ENCODE results near the gene ADCY9.

DNA sequence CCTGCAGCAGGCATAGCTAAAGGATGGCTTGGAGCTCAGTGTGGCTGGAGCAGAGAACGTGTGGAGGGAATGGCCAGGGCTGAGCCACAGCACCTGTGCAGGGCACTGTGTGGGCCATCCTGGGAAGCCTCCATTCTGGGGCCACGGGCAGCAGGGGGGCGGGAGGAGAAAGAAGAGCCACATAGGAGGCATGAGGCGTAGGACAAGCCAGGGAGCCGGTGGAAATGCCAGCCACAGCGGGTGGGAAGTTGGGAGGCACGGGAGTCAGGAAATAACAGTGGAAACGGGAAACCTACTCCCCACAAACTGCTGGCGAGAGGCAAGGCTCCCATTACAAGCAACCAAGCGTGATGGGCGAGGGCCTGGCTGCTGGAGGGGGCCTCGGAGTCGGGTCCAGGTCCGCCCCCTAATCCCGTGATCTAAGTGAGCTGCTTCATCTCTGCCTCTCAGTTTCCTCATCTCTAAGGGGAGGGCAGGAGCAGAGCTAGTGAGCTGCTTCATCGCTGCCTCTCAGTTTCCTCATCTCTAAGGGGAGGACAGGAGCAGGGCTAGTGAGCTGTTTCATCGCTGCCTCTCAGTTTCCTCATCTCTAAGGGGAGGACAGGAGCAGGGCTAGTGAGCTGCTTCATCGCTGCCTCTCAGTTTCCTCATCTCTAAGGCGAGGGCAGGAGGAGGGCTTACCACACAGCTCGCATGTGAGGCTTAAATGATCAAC is 104.9 kb downstream of the ADCY9 start:
- TF ChIP-seq, protein P1, sequence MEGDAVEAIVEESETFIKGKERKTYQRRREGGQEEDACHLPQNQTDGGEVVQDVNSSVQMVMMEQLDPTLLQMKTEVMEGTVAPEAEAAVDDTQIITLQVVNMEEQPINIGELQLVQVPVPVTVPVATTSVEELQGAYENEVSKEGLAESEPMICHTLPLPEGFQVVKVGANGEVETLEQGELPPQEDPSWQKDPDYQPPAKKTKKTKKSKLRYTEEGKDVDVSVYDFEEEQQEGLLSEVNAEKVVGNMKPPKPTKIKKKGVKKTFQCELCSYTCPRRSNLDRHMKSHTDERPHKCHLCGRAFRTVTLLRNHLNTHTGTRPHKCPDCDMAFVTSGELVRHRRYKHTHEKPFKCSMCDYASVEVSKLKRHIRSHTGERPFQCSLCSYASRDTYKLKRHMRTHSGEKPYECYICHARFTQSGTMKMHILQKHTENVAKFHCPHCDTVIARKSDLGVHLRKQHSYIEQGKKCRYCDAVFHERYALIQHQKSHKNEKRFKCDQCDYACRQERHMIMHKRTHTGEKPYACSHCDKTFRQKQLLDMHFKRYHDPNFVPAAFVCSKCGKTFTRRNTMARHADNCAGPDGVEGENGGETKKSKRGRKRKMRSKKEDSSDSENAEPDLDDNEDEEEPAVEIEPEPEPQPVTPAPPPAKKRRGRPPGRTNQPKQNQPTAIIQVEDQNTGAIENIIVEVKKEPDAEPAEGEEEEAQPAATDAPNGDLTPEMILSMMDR (IDR thresholded peaks at IDR 0.05) = no peak
- no peak for TF ChIP-seq POLR2A (IDR thresholded peaks at IDR 0.05)
